ENCODE measurements around the gene ALKBH3.

The ALKBH3 gene

GRCh38 chr11:43954241-43954640 lies 73.6 kb downstream of the ALKBH3 start:
- no peak for DNase-seq (ENCODE audit: low spot score)
- Histone ChIP-seq H3K27me3 (ENCODE audit: insufficient read depth, poor library complexity, severe bottlenecking) (no peaks in the 10 kb centered on the region), H3K9me3 (ENCODE audit: severe bottlenecking) (no peaks in the 10 kb centered on the region), H3K4me1 (ENCODE audit: insufficient read depth, poor library complexity, severe bottlenecking) (no peaks in the 10 kb centered on the region), H3K27ac (ENCODE audit: poor library complexity, severe bottlenecking) (no peak overlapping the region), H3K36me3 (ENCODE audit: low read depth) (no peaks in the 10 kb centered on the region), H3K4me3 (ENCODE audit: severe bottlenecking) (no peak overlapping the region)
- no peak for TF ChIP-seq CTCF (IDR thresholded peaks at IDR 0.05; ENCODE audit: poor library complexity, severe bottlenecking)
- no peak for ATAC-seq (ENCODE audit: low read depth)

- Histone ChIP-seq H3K27me3 (ENCODE audit: insufficient read depth, poor library complexity, severe bottlenecking) (no peaks in the 10 kb centered on the region), H3K9me3 (ENCODE audit: severe bottlenecking) (no peaks in the 10 kb centered on the region), H3K4me1 (ENCODE audit: insufficient read depth, poor library complexity, severe bottlenecking) (no peaks in the 10 kb centered on the region), H3K4me3 (ENCODE audit: severe bottlenecking) (no peak overlapping the region), H3K36me3 (ENCODE audit: low read depth) (no peaks in the 10 kb centered on the region), H3K27ac (ENCODE audit: poor library complexity, severe bottlenecking) (no peak overlapping the region)
- no peak for TF ChIP-seq CTCF (IDR thresholded peaks at IDR 0.05; ENCODE audit: poor library complexity, severe bottlenecking)
- ATAC-seq (ENCODE audit: low read depth) (no peak; the same call in 2 of the 3 replicates), DNase-seq (ENCODE audit: low spot score) (no peak)
Observed at GRCh38 chr11:43955381-43956118, 74.9 kb downstream of the ALKBH3 start.

- Histone ChIP-seq H3K27me3 (ENCODE audit: insufficient read depth, poor library complexity, severe bottlenecking) (peaks cover 4% of the 10 kb centered on the region), H3K27ac (ENCODE audit: poor library complexity, severe bottlenecking) (no peak overlapping the region), H3K4me1 (ENCODE audit: insufficient read depth, poor library complexity, severe bottlenecking) (no peaks in the 10 kb centered on the region), H3K4me3 (ENCODE audit: severe bottlenecking) (no peak overlapping the region), H3K36me3 (ENCODE audit: low read depth) (no peaks in the 10 kb centered on the region), H3K9me3 (ENCODE audit: severe bottlenecking) (no peaks in the 10 kb centered on the region)
- no peak for TF ChIP-seq CTCF (IDR thresholded peaks at IDR 0.05; ENCODE audit: poor library complexity, severe bottlenecking)
- ATAC-seq (ENCODE audit: low read depth) (no peak), DNase-seq (ENCODE audit: low spot score) (no peak)
Observed at GRCh38 chr11:43957571-43957970, 76.9 kb downstream of the ALKBH3 start.

GRCh38 chr11:43959321-43959995 lies 78.8 kb downstream of the ALKBH3 start:
- no peak for ATAC-seq (ENCODE audit: low read depth)
- no peak for DNase-seq (ENCODE audit: low spot score)
- no peak overlapping the region for H3K4me3 ChIP-seq (ENCODE audit: severe bottlenecking)
- no peaks in the 10 kb centered on the region for H3K4me1 ChIP-seq (ENCODE audit: insufficient read depth, poor library complexity, severe bottlenecking)
- no peaks in the 10 kb centered on the region for H3K36me3 ChIP-seq (ENCODE audit: low read depth)
- TF ChIP-seq CTCF (IDR thresholded peaks at IDR 0.05; ENCODE audit: poor library complexity, severe bottlenecking) = no peak
- H3K27ac ChIP-seq (ENCODE audit: poor library complexity, severe bottlenecking) = no peak overlapping the region
- peaks cover 5% of the 10 kb centered on the region for H3K27me3 ChIP-seq (ENCODE audit: insufficient read depth, poor library complexity, severe bottlenecking)
- no peaks in the 10 kb centered on the region for H3K9me3 ChIP-seq (ENCODE audit: severe bottlenecking)

All from RWPE2 (cell line).